HG02943 (cell line): ENCODE results near the gene MAGI2.

Experiments
- ATAC-seq: cut with Tn5 transposase; IDR thresholded peaks from one replicate; pipeline ENCODE4 v1.9.1; 2021; ENCODE audit warnings: mild to moderate bottlenecking, low read depth, moderate library complexity; ENCODE audit not compliant: unreplicated experiment

The MAGI2 gene

GRCh38 chr7:78224923-78225322, 1228.5 kb downstream of the MAGI2 start:
- ATAC-seq: no peak

GRCh38 chr7:78223598-78223997, 1229.9 kb downstream of the MAGI2 start:
- no peak for ATAC-seq

- no peak for ATAC-seq
Measured at GRCh38 chr7:78222001-78222751, 1231.3 kb downstream of the MAGI2 start.

- no peak for ATAC-seq
Measured at GRCh38 chr7:78220754-78221153, 1232.7 kb downstream of the MAGI2 start.

- no peak for ATAC-seq
Measured at GRCh38 chr7:78218876-78219275, 1234.6 kb downstream of the MAGI2 start.

GRCh38 chr7:78218051-78218450, 1235.4 kb downstream of the MAGI2 start:
- no peak for ATAC-seq

GRCh38 chr7:78215199-78215598, 1238.3 kb downstream of the MAGI2 start:
- no peak for ATAC-seq

GRCh38 chr7:78213402-78213801, 1240.1 kb downstream of the MAGI2 start:
- ATAC-seq: no peak

GRCh38 chr7:78212476-78213060, 1240.9 kb downstream of the MAGI2 start:
- ATAC-seq: no peak

- ATAC-seq: no peak
Measured at GRCh38 chr7:78207269-78207668, 1246.2 kb downstream of the MAGI2 start.

- ATAC-seq: no peak
Measured at GRCh38 chr7:78206769-78207168, 1246.7 kb downstream of the MAGI2 start.

GRCh38 chr7:78203042-78203720, 1250.3 kb downstream of the MAGI2 start:
- no peak for ATAC-seq

- no peak for ATAC-seq
Measured at GRCh38 chr7:78198756-78199155, 1254.7 kb downstream of the MAGI2 start.

- no peak for ATAC-seq
Measured at GRCh38 chr7:78197447-78197846, 1256.0 kb downstream of the MAGI2 start.

GRCh38 chr7:78195281-78195680, 1258.2 kb downstream of the MAGI2 start:
- no peak for ATAC-seq

GRCh38 chr7:78194611-78195010, 1258.9 kb downstream of the MAGI2 start:
- ATAC-seq: no peak

GRCh38 chr7:78191475-78192079, 1261.9 kb downstream of the MAGI2 start:
- ATAC-seq: no peak

- ATAC-seq: no peak
Measured at GRCh38 chr7:78189762-78190161, 1263.7 kb downstream of the MAGI2 start.

- ATAC-seq: no peak
Measured at GRCh38 chr7:78185149-78185745, 1268.2 kb downstream of the MAGI2 start.

GRCh38 chr7:78184299-78184698, 1269.2 kb downstream of the MAGI2 start:
- ATAC-seq: no peak
